CD14-positive monocyte (primary cell): ENCODE data around the gene TSPAN15. TPM values are rescaled to one million over a fixed set of nuclear protein-coding genes. Genes with fewer than 3 reads are reported as not detected.

Experiments used
- DNase-seq, 3 donors: peaks; one replicate each; pipeline ENCODE4 v3.0.0-alpha.2; 2011 to 2022
- H2AFZ ChIP-seq: 2 replicates; pipeline ENCODE4 v1.6.0; 2012; ENCODE audit warnings: mild to moderate bottlenecking, low read depth, low read length, inconsistent platforms; ENCODE audit not compliant: insufficient read depth, poor library complexity, severe bottlenecking
- H3K27ac ChIP-seq, 2 donors: 1 replicate in 1 of 2; 2 replicates in 1 of 2; pipeline ENCODE4 v1.5.1; 2012 to 2013; ENCODE audit warnings: low read length in 2 of 2, control low read depth in 1 of 2, inconsistent platforms in 1 of 2, low read depth in 1 of 2, mild to moderate bottlenecking in 1 of 2
- H3K27me3 ChIP-seq, 2 donors: one replicate each; pipeline versions ENCODE4 v1.6.0 to v1.6.1; 2011 to 2013; ENCODE audit warnings: low read length in 2 of 2; ENCODE audit not compliant: control insufficient read depth in 2 of 2, insufficient read depth in 2 of 2
- H3K36me3 ChIP-seq, 2 donors: replicated peaks in 1 of 2; 1 replicate in 1 of 2; 2 replicates in 1 of 2; pipeline versions ENCODE4 v1.5.1 to v1.6.1; 2012 to 2013; ENCODE audit warnings: low read length in 2 of 2, control low read depth in 1 of 2, inconsistent platforms in 1 of 2, mild to moderate bottlenecking in 1 of 2; ENCODE audit not compliant: insufficient read depth in 2 of 2, control insufficient read depth in 1 of 2
- H3K4me1 ChIP-seq, 2 donors: 1 replicate in 1 of 2; 2 replicates in 1 of 2; pipeline versions ENCODE4 v1.5.1 to v1.6.1; 2012 to 2013; ENCODE audit warnings: low read length in 2 of 2, control low read depth in 1 of 2, inconsistent platforms in 1 of 2, mild to moderate bottlenecking in 1 of 2, moderate library complexity in 1 of 2; ENCODE audit not compliant: insufficient read depth in 2 of 2, control insufficient read depth in 1 of 2
- H3K4me2 ChIP-seq: replicated peaks from 2 replicates; pipeline ENCODE3; 2012; ENCODE audit warnings: low read length, moderate library complexity, mild to moderate bottlenecking; ENCODE audit not compliant: poor library complexity, severe bottlenecking; ENCODE audit errors: extremely low read depth
- H3K4me3 ChIP-seq, 3 experiments: fragments of 200-600 bp in 1 of 3; sonication (generic) in 1 of 3; replicated peaks in 1 of 3; 1 replicate in 2 of 3; 2 replicates in 1 of 3; pipeline ENCODE4 v1.5.1; 2011 to 2013; ENCODE audit warnings: low read length in 3 of 3, mild to moderate bottlenecking in 3 of 3, control low read depth in 2 of 3, low read depth in 2 of 3, inconsistent platforms in 1 of 3, moderate library complexity in 1 of 3
- H3K79me2 ChIP-seq: 2 replicates; pipeline ENCODE4 v1.6.0; 2012; ENCODE audit warnings: mild to moderate bottlenecking, control low read depth, inconsistent platforms, low read length, moderate library complexity; ENCODE audit not compliant: insufficient read depth
- H3K9ac ChIP-seq: 2 replicates; pipeline ENCODE4 v1.6.0; 2017; ENCODE audit warnings: low read length, mild to moderate bottlenecking; ENCODE audit not compliant: insufficient read depth, poor library complexity, severe bottlenecking
- H3K9me3 ChIP-seq, 2 donors: replicated peaks in 1 of 2; 1 replicate in 1 of 2; 2 replicates in 1 of 2; pipeline versions ENCODE4 v1.5.1 to v1.6.1; 2012 to 2013; ENCODE audit warnings: low read length in 2 of 2, control low read depth in 1 of 2; ENCODE audit not compliant: control insufficient read depth in 1 of 2, insufficient read depth in 1 of 2
- H4K20me1 ChIP-seq: 2 replicates; pipeline ENCODE4 v1.6.0; 2012; ENCODE audit warnings: mild to moderate bottlenecking, low read length, control low read depth, moderate library complexity; ENCODE audit not compliant: insufficient read depth
- H3K27ac Mint-ChIP-seq, 7 donors: one replicate each; pipeline ENCODE4 v1.8.0; 2020; ENCODE audit warnings: mild to moderate bottlenecking in 7 of 7, mixed read lengths in 7 of 7, moderate library complexity in 6 of 7, inconsistent platforms in 2 of 7
- H3K27me3 Mint-ChIP-seq, 3 donors: one replicate each; pipeline ENCODE4 v1.8.0; 2021 to 2022; ENCODE audit warnings: low read depth in 3 of 3, mild to moderate bottlenecking in 3 of 3, mixed read lengths in 3 of 3, moderate library complexity in 3 of 3, inconsistent platforms in 1 of 3
- H3K36me3 Mint-ChIP-seq, 2 donors: one replicate each; pipeline ENCODE4 v1.8.0; 2020; ENCODE audit warnings: mixed read lengths in 2 of 2, inconsistent platforms in 1 of 2, mild to moderate bottlenecking in 1 of 2
- H3K4me1 Mint-ChIP-seq: one replicate; pipeline ENCODE4 v1.8.0; 2020; ENCODE audit warnings: mild to moderate bottlenecking, mixed read lengths
- H3K4me3 Mint-ChIP-seq, 2 donors: one replicate each; pipeline ENCODE4 v1.8.0; 2020; ENCODE audit warnings: mild to moderate bottlenecking in 2 of 2, mixed read lengths in 2 of 2, moderate library complexity in 1 of 2
- H3K9me3 Mint-ChIP-seq, 7 donors: one replicate each; pipeline ENCODE4 v1.8.0; 2020 to 2022; ENCODE audit warnings: mixed read lengths in 7 of 7, mild to moderate bottlenecking in 6 of 7, moderate library complexity in 6 of 7, inconsistent platforms in 2 of 7
- WGBS: methylation state at CpG from one replicate; pipeline ENCODE4 v1.1.5; 2013; ENCODE audit warnings: missing lambda C conversion rate; ENCODE audit not compliant: insufficient coverage; 5-methylcytosine and 5-hydroxymethylcytosine counted together
- intact Hi-C, 2 donors: fragments of 100-400 bp; cut with micrococcal nuclease; formaldehyde crosslinking; loops; one replicate each; pipeline versions ENCODE4 v1.15.0 to v1.15.1; 2023
- polyA plus RNA-seq, 3 donors: library from polyadenylated mRNA; depleted of rRNA in 1 of 3; unstranded in 2 of 3; stranded (reverse) in 1 of 3; fragments of 300-500 nt in 2 of 3; fragments of >200 nt in 1 of 3; fragmentation: Illumina TruSeq in 2 of 3; gene quantifications; 1 replicate in 2 of 3; 2 replicates in 1 of 3; pipeline ENCODE4 v1.2.3, GENCODE V29; 2012 to 2021
- TF ChIP-seq, protein P1 (sequence below): fragments of 200-600 bp; IDR thresholded peaks from one replicate; pipeline ENCODE4 v1.8.0; 2022; ENCODE audit warnings: antibody characterized with exemption, mild to moderate bottlenecking

The TSPAN15 gene
- polyA plus RNA-seq, 3 donors = 0.22 to 0.39 TPM; not detected in 1

DNA sequence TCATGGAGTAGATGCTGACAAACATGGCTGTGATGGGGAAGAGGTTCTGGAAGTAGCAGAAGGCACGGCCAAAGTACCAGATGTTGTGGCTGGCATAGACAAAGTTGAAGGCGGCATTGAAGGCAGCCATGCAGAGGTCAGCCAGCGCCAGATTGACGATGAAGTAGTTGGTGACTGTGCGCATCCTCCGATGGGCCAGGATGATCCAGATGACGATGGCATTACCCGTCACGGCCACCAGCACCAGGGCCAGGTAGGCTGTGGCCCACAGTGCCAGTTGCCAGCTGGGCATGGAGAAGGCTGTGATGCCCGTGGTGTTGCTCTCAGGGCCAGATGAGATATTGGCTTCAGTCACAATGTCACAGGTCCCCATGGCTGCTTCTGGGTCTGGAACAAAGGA is 35.3 kb upstream of the TSPAN15 start:
- Mint-ChIP-seq H3K4me3 (no peak overlapping the region), H3K27me3 (peaks cover 0 to 6% (median 4%) of the 10 kb centered on the region in 3 donors), H3K27ac (no peak overlapping the region), H3K9me3 (no peaks in the 10 kb centered on the region), H3K36me3 (no peaks in the 10 kb centered on the region), H3K4me1 (peaks cover 2% of the 10 kb centered on the region)
- no peaks in the 10 kb centered on the region for H3K9me3 ChIP-seq
- no peaks in the 10 kb centered on the region for H3K36me3 ChIP-seq
- no peaks in the 10 kb centered on the region for H3K79me2 ChIP-seq
- no peak overlapping the region for H3K27ac ChIP-seq
- intact Hi-C loops = loop anchor here in 1 of 2 donors (5.0 kb wide), 1 partner anchor 86 kb away; no protein-coding TSS in a partner anchor
- H3K4me2 ChIP-seq = no peak overlapping the region
- H4K20me1 ChIP-seq = no peaks in the 10 kb centered on the region
- TF ChIP-seq, protein P1, sequence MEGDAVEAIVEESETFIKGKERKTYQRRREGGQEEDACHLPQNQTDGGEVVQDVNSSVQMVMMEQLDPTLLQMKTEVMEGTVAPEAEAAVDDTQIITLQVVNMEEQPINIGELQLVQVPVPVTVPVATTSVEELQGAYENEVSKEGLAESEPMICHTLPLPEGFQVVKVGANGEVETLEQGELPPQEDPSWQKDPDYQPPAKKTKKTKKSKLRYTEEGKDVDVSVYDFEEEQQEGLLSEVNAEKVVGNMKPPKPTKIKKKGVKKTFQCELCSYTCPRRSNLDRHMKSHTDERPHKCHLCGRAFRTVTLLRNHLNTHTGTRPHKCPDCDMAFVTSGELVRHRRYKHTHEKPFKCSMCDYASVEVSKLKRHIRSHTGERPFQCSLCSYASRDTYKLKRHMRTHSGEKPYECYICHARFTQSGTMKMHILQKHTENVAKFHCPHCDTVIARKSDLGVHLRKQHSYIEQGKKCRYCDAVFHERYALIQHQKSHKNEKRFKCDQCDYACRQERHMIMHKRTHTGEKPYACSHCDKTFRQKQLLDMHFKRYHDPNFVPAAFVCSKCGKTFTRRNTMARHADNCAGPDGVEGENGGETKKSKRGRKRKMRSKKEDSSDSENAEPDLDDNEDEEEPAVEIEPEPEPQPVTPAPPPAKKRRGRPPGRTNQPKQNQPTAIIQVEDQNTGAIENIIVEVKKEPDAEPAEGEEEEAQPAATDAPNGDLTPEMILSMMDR = no peak
- no peak overlapping the region for H2AFZ ChIP-seq
- no peaks in the 10 kb centered on the region for H3K27me3 ChIP-seq
- no peak for DNase-seq
- no peaks in the 10 kb centered on the region for H3K4me1 ChIP-seq
- no peak overlapping the region for H3K4me3 ChIP-seq
- no peak overlapping the region for H3K9ac ChIP-seq
- 91% methylated on average over 10 of the region's 10 CpGs for WGBS

DNA sequence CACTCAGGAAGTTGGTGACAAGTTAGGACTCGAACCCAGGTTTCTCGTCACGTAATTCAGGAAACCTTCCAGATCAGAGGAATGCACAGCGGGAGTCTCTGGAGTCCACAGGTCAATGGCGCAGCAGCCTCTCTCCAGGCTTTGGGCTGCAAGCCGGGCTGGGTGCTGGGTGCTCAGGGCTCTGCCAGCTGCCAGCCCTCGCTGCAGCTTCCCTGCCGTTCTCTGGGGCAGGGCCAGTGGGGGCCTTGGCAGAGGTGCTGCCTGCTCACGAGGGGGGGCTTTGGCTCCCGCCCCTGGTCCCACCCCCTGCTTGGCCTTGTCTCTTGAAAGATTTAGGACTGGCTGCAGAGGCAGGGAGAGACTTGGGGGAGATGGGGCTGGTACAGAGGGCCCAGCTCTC is 34.6 kb upstream of the TSPAN15 start, which contains the start of gene TACR2:
Gene TACR2 (minus strand): TSS at position 224 of the 400 bp plus-strand sequence. CDS start 595 bp downstream, outside the sequence.
- intact Hi-C loops = loop anchor here in 1 of 2 donors (5.0 kb wide), 1 partner anchor 86 kb away; no protein-coding TSS in a partner anchor
- H2AFZ ChIP-seq = no peak within 1 kb of the TSS
- Mint-ChIP-seq H3K9me3 (no peaks in the 10 kb centered on the region), H3K27ac (no peak within 1 kb of the TSS), H3K36me3 (no peaks in the 10 kb centered on the region), H3K27me3 (peaks cover 0 to 6% (median 4%) of the 10 kb centered on the region in 3 donors), H3K4me3 (no peak within 1 kb of the TSS), H3K4me1 (peaks cover 2% of the 10 kb centered on the region)
- TF ChIP-seq, protein P1 = no peak
- H3K9ac ChIP-seq = no peak within 1 kb of the TSS
- no peaks in the 10 kb centered on the region for H4K20me1 ChIP-seq
- H3K4me2 ChIP-seq = no peak within 1 kb of the TSS
- no peak within 1 kb of the TSS for H3K4me3 ChIP-seq
- H3K4me1 ChIP-seq = no peaks in the 10 kb centered on the region
- H3K79me2 ChIP-seq = no peaks in the 10 kb centered on the region
- no peak for DNase-seq
- H3K27me3 ChIP-seq = no peaks in the 10 kb centered on the region
- WGBS = 93% methylated on average over 9 of the region's 10 CpGs
- H3K9me3 ChIP-seq = no peaks in the 10 kb centered on the region
- H3K36me3 ChIP-seq = no peaks in the 10 kb centered on the region
- H3K27ac ChIP-seq = no peak within 1 kb of the TSS
